ENCODE results near the gene RAD51B.

GRCh38 chr14:68141281-68142088 is 321.9 kb downstream of the RAD51B start:
- no peak for TF ChIP-seq CTCF (IDR thresholded peaks at IDR 0.05)
- TF ChIP-seq POLR2A (IDR thresholded peaks at IDR 0.05) = no peak
